ENCODE data around the gene SYNDIG1.

DNA sequence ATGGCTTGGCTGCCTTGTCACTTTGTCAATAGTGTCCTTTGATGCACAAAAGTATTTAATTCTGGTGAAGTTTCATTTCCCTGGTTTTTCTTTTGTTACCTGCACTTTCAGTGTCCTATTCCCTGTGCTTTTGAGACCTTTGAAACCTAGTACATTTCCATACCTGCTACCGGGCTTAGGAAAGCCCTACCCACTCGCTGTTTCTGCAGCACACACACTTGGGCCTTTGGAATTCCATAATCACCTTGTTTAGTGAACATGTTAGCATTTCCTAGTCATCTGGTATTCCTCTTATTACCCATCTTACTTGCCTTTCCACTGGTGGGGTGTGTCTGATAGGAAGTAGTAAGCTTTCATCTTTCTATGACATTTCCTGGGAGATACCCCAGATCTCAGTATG, 19.3 kb upstream of the SYNDIG1 start:
- TF ChIP-seq, protein P1, sequence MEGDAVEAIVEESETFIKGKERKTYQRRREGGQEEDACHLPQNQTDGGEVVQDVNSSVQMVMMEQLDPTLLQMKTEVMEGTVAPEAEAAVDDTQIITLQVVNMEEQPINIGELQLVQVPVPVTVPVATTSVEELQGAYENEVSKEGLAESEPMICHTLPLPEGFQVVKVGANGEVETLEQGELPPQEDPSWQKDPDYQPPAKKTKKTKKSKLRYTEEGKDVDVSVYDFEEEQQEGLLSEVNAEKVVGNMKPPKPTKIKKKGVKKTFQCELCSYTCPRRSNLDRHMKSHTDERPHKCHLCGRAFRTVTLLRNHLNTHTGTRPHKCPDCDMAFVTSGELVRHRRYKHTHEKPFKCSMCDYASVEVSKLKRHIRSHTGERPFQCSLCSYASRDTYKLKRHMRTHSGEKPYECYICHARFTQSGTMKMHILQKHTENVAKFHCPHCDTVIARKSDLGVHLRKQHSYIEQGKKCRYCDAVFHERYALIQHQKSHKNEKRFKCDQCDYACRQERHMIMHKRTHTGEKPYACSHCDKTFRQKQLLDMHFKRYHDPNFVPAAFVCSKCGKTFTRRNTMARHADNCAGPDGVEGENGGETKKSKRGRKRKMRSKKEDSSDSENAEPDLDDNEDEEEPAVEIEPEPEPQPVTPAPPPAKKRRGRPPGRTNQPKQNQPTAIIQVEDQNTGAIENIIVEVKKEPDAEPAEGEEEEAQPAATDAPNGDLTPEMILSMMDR (IDR thresholded peaks at IDR 0.05) = no peak
- TF ChIP-seq EZH2 (IDR thresholded peaks at IDR 0.05; ENCODE audit: borderline replicate concordance, insufficient read depth, low read depth, low read length, poor library complexity, severe bottlenecking) = no peak
